ENCODE data around the gene CEND1. TPM values are rescaled to one million over a fixed set of nuclear protein-coding genes. Genes with fewer than 3 reads are reported as not detected.

The CEND1 gene
- total and polyA plus RNA-seq, 7 donors, result 0.09 to 0.33 (median 0.17) TPM; not detected in 3

DNA sequence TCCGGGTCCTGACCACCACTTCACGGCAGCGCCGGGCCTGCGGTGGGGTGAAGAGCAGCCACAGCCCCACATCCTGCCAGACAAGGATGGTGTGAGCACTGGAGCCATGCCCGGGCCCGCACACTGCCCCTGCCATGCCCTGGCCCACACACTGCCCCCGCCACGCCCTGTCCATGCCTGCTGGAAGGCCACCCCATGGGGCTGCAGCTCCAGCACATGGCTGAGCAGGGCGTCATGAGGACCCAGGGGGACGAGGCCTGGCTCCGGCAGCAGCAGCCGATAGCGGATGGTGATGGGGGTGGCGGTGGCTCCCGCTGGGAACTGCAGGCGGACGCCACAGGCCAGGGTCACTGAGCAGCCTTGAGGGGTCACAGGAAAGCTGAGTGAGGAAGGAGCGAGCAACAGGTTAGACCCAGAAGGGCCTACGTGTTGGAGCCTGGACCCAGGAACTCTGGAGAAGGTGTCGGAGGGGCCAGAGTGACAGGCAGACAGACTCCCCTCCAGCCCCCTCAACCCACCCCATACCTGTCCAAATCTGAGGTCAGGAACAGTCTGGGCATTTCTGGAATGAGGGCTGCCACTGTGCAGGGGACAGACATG lies 12.2 kb upstream of the CEND1 start:
- DNase-seq (no peak), ATAC-seq (no peak)
- Histone ChIP-seq H3K4me3 (no peak overlapping the region), H3K9me3 (no peaks in the 10 kb centered on the region), H3K36me3 (ENCODE audit: insufficient read depth in 1 of 2, low read depth in 1 of 2) (peaks cover 0 to 44% of the 10 kb centered on the region in 2 donors), H3K4me1 (peaks cover 26% of the 10 kb centered on the region), H3K27me3 (ENCODE audit: insufficient read depth in 3 of 3, low read length in 2 of 3) (no peaks in the 10 kb centered on the region), H3K27ac (no peak overlapping the region)
- intact Hi-C loops (cut with DNase I), result no loop called here
- no peak for TF ChIP-seq CTCF (IDR thresholded peaks at IDR 0.05)
- WGBS, 3 donors, result 96 to 98% (median 98%) methylated on average over 16 to 21 of the region's 21 CpGs

GRCh38 chr11:801097-801780 lies 11.3 kb upstream of the CEND1 start:
- H3K4me3 ChIP-seq, result no peak overlapping the region
- no peak overlapping the region for H3K27ac ChIP-seq
- intact Hi-C loops (cut with DNase I), result no loop called here
- H3K27me3 ChIP-seq (ENCODE audit: insufficient read depth in 3 of 3, low read length in 2 of 3), result no peaks in the 10 kb centered on the region
- peaks cover 35% of the 10 kb centered on the region for H3K4me1 ChIP-seq
- WGBS, 3 donors, result 88 to 92% (median 92%) methylated on average over 15 to 20 of the region's 20 CpGs
- H3K36me3 ChIP-seq (ENCODE audit: insufficient read depth in 1 of 2, low read depth in 1 of 2), result peaks cover 0 to 44% of the 10 kb centered on the region in 2 donors
- ATAC-seq (no peak), DNase-seq (no peak)
- no peak for TF ChIP-seq CTCF (IDR thresholded peaks at IDR 0.05)
- H3K9me3 ChIP-seq, result no peaks in the 10 kb centered on the region

DNA sequence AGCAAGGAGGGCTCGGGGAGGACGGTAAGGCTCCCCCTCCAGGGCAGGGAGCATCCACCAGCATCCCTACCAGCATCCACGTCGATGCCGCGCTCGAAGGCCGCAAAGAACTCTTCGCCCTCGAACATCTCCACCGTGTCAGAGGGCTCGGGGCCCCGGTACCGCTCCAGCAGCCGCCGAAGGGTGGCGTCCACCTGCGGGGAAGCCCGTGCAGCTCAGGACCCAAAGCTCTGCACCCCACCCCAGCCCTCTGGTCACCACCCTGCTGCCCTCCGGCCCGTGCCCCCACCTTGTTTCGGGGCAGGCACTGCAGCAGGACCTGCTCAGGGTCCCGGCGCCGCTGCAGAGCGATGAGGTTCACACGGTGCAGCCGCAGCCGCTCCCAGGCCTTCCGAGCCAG lies 10.6 kb upstream of the CEND1 start:
- WGBS, 3 donors, result 93 to 95% (median 94%) methylated on average over 24 to 30 of the region's 30 CpGs
- intact Hi-C loops (cut with DNase I), result no loop called here
- peaks cover 0 to 44% of the 10 kb centered on the region in 2 donors for H3K36me3 ChIP-seq (ENCODE audit: insufficient read depth in 1 of 2, low read depth in 1 of 2)

GRCh38 chr11:799641-800316 lies 9.9 kb upstream of the CEND1 start:
- ATAC-seq (no peak), DNase-seq (peak in 1 of 2 donors; percentile 54)
- no peak overlapping the region for H3K27ac ChIP-seq
- no peak for TF ChIP-seq CTCF (IDR thresholded peaks at IDR 0.05)
- intact Hi-C loops (cut with DNase I), result no loop called here
- H3K4me1 ChIP-seq, result peaks cover 33% of the 10 kb centered on the region
- no peak overlapping the region for H3K4me3 ChIP-seq
- no peaks in the 10 kb centered on the region for H3K9me3 ChIP-seq
- H3K27me3 ChIP-seq (ENCODE audit: insufficient read depth in 3 of 3, low read length in 2 of 3), result peaks cover 0 to 4% (median 0%) of the 10 kb centered on the region in 3 donors
- peaks cover 0 to 44% of the 10 kb centered on the region in 2 donors for H3K36me3 ChIP-seq (ENCODE audit: insufficient read depth in 1 of 2, low read depth in 1 of 2)
- 93 to 96% (median 94%) methylated on average over 28 to 32 of the region's 32 CpGs for WGBS, 3 donors

More for the DNA sequence above, 10.6 kb upstream of the CEND1 start:
- DNase-seq, result peak in 1 of 2 donors; percentile 53
- no peak for ATAC-seq
- H3K9me3 ChIP-seq, result no peaks in the 10 kb centered on the region
- no peak overlapping the region for H3K27ac ChIP-seq
- peaks cover 36% of the 10 kb centered on the region for H3K4me1 ChIP-seq
- H3K27me3 ChIP-seq (ENCODE audit: insufficient read depth in 3 of 3, low read length in 2 of 3), result peaks cover 0 to 1% (median 0%) of the 10 kb centered on the region in 3 donors
- TF ChIP-seq CTCF (IDR thresholded peaks at IDR 0.05), result no peak
- no peak overlapping the region for H3K4me3 ChIP-seq
